IMR-90 (cell line): ENCODE data around the gene ANKRD55. TPM values are rescaled to one million over a fixed set of nuclear protein-coding genes. Genes with fewer than 3 reads are reported as not detected.

Source experiments
- ATAC-seq: fragments of 200-7000 bp; cut with Tn5 transposase; 2 replicates; pipeline ENCODE4 v1.9.1; 2020; ENCODE audit warnings: low read depth, mild to moderate bottlenecking, moderate library complexity
- BruUV-seq: library from RNA; stranded (reverse); fragments of 400-500 nt; replicated peaks from 2 replicates; lab custom pipeline; 2021; lab: Mats Ljungman, UMichigan
- CTCF ChIA-PET: fragments of 300-600 bp; formaldehyde crosslinking; extraction: SDS; loops from one replicate; lab custom pipeline; 2021; ENCODE audit warnings: antibody characterized with exemption; lab: Yijun Ruan, JAX
- POLR2A ChIA-PET: fragments of 300-600 bp; sonication (Branson Sonifier 250); formaldehyde crosslinking; loops from one replicate; lab custom pipeline; 2022; ENCODE audit warnings: antibody characterized with exemption; ENCODE audit not compliant: unreplicated experiment; lab: Charles Lee
- DNase-seq: peaks from one replicate; pipeline ENCODE4 v3.0.0; 2013
- H2AFZ ChIP-seq: replicated peaks from 2 replicates; pipeline ENCODE3; 2013; ENCODE audit warnings: low read length, mild to moderate bottlenecking; ENCODE audit not compliant: poor library complexity
- H2AK5ac ChIP-seq: 2 replicates; pipeline ENCODE4 v1.6.1; 2013; ENCODE audit warnings: low read depth, low read length, inconsistent platforms
- H2AK9ac ChIP-seq: replicated peaks from 2 replicates; pipeline ENCODE3; 2013; ENCODE audit warnings: mild to moderate bottlenecking, low read depth, low read length, moderate library complexity; ENCODE audit not compliant: poor library complexity
- H2BK120ac ChIP-seq: 2 replicates; pipeline ENCODE4 v1.6.1; 2013; ENCODE audit warnings: low read depth, low read length, inconsistent platforms
- H2BK15ac ChIP-seq: 3 replicates; pipeline ENCODE4 v1.6.1; 2013; ENCODE audit warnings: low read depth, low read length, inconsistent platforms
- H2BK20ac ChIP-seq: 2 replicates; pipeline ENCODE4 v1.6.1; 2013; ENCODE audit warnings: low read depth, mild to moderate bottlenecking, inconsistent platforms, low read length, moderate library complexity
- H2BK5ac ChIP-seq: 2 replicates; pipeline ENCODE4 v1.6.1; 2013; ENCODE audit warnings: mild to moderate bottlenecking, low read depth, low read length, inconsistent platforms; ENCODE audit not compliant: poor library complexity, severe bottlenecking
- H3K14ac ChIP-seq: replicated peaks from 2 replicates; pipeline ENCODE4 v1.6.1; 2013; ENCODE audit warnings: low read depth, low read length, inconsistent platforms
- H3K18ac ChIP-seq: 2 replicates; pipeline ENCODE4 v1.6.1; 2013; ENCODE audit warnings: low read depth, low read length, control low read depth
- H3K23ac ChIP-seq: 2 replicates; pipeline ENCODE4 v1.6.1; 2013; ENCODE audit warnings: low read depth, low read length, inconsistent platforms
- H3K27ac ChIP-seq: 2 replicates; pipeline ENCODE4 v1.5.1; 2013; ENCODE audit warnings: mild to moderate bottlenecking, control low read depth, low read length; ENCODE audit not compliant: insufficient read depth
- H3K27me3 ChIP-seq: 2 replicates; pipeline ENCODE4 v1.6.1; 2013; ENCODE audit warnings: low read length; ENCODE audit not compliant: control insufficient read depth, insufficient read depth
- H3K36me3 ChIP-seq: 2 replicates; pipeline ENCODE4 v1.6.1; 2013; ENCODE audit warnings: low read length, mixed read lengths; ENCODE audit not compliant: control insufficient read depth, insufficient read depth
- H3K4ac ChIP-seq: 2 replicates; pipeline ENCODE4 v1.6.1; 2013; ENCODE audit warnings: low read depth, low read length, inconsistent platforms
- H3K4me1 ChIP-seq: 2 replicates; pipeline ENCODE4 v1.6.1; 2013; ENCODE audit warnings: low read length, mixed read lengths; ENCODE audit not compliant: control insufficient read depth, insufficient read depth
- H3K4me2 ChIP-seq: 2 replicates; pipeline ENCODE4 v1.6.1; 2013; ENCODE audit warnings: low read depth, mild to moderate bottlenecking, control low read depth, low read length, moderate library complexity
- H3K4me3 ChIP-seq: 2 replicates; pipeline ENCODE4 v1.5.1; 2013; ENCODE audit warnings: low read depth, mild to moderate bottlenecking, control low read depth, low read length, moderate library complexity; ENCODE audit not compliant: insufficient read depth
- H3K56ac ChIP-seq: 2 replicates; pipeline ENCODE4 v1.6.1; 2013; ENCODE audit warnings: low read length, inconsistent platforms; ENCODE audit not compliant: insufficient read depth; ENCODE audit errors: extremely low read depth
- H3K79me1 ChIP-seq, 2 experiments: 2 replicates each; pipeline ENCODE4 v1.6.1; 2013; ENCODE audit warnings: low read length in 2 of 2, inconsistent platforms in 1 of 2, low read depth in 1 of 2
- H3K9ac ChIP-seq: 2 replicates; pipeline ENCODE4 v1.6.1; 2013; ENCODE audit warnings: low read depth, low read length, control low read depth
- H3K9me1 ChIP-seq: 2 replicates; pipeline ENCODE4 v1.6.1; 2013; ENCODE audit warnings: low read length, inconsistent platforms; ENCODE audit not compliant: insufficient read depth
- H3K9me3 ChIP-seq: 2 replicates; pipeline ENCODE4 v1.6.1; 2013; ENCODE audit warnings: low read length; ENCODE audit not compliant: control insufficient read depth, insufficient read depth
- H4K20me1 ChIP-seq: 2 replicates; pipeline ENCODE4 v1.6.1; 2013; ENCODE audit warnings: low read length, inconsistent platforms; ENCODE audit not compliant: insufficient read depth
- H4K5ac ChIP-seq: 2 replicates; pipeline ENCODE4 v1.6.1; 2013; ENCODE audit warnings: mild to moderate bottlenecking, low read depth, low read length, control low read depth
- H4K8ac ChIP-seq, 2 experiments: 2 replicates each; pipeline ENCODE4 v1.6.1; 2013; ENCODE audit warnings: low read depth in 2 of 2, low read length in 2 of 2, control low read depth in 1 of 2, inconsistent platforms in 1 of 2
- H4K91ac ChIP-seq: 2 replicates; pipeline ENCODE4 v1.6.1; 2013; ENCODE audit warnings: low read depth, low read length, inconsistent platforms; ENCODE audit not compliant: insufficient read depth
- CEBPB ChIP-seq: IDR thresholded peaks from 2 replicates; pipeline ENCODE4 v1.6.1; 2012; ENCODE audit warnings: low read depth, low read length, improper control_type of control experiment
- MAZ ChIP-seq: IDR thresholded peaks from 2 replicates; pipeline ENCODE4 v1.6.1; 2012; ENCODE audit warnings: low read depth, mild to moderate bottlenecking, low read length, improper control_type of control experiment, moderate library complexity, borderline replicate concordance
- RFX5 ChIP-seq: IDR thresholded peaks from 2 replicates; pipeline ENCODE4 v1.8.0; 2012; ENCODE audit warnings: low read depth, mild to moderate bottlenecking, low read length, moderate library complexity
- WGBS, 2 experiments: methylation state at CpG; one replicate each; pipeline versions ENCODE4 v1.1.5 to v1.1.7; 2013; ENCODE audit warnings: missing lambda C conversion rate in 2 of 2; ENCODE audit not compliant: insufficient read length in 1 of 2; ENCODE audit errors: extremely low coverage in 2 of 2; 5-methylcytosine and 5-hydroxymethylcytosine counted together
- dilution Hi-C: fragments of 300-500 bp; cut with HindIII; formaldehyde crosslinking; loops from one replicate; pipeline ENCODE4 v1.14.3; 2018; ENCODE audit warnings: low sequenced_read_pairs; ENCODE audit not compliant: unreplicated experiment
- in situ Hi-C: fragments of 300-500 bp; cut with MboI; formaldehyde crosslinking; loops from 3 replicates; pipeline ENCODE4 v1.14.3; 2019; ENCODE audit warnings: low sequenced_read_pairs, inconsistent platforms, mixed read lengths
- intact Hi-C: fragments of 100-400 bp; cut with micrococcal nuclease; formaldehyde crosslinking; loops from 2 replicates; pipeline ENCODE4 v1.10.0; 2022
- polyA plus RNA-seq, 3 experiments: library from polyadenylated mRNA; depleted of rRNA; stranded (reverse); fragments of >200 nt; gene quantifications; 2 replicates each; pipeline ENCODE4 v1.2.3, GENCODE V29; 2012; ENCODE audit warnings: low replicate concordance in 1 of 3
- total RNA-seq: library from RNA; depleted of rRNA; stranded (reverse); fragments of >200 nt; gene quantifications from 2 replicates; pipeline ENCODE4 v1.2.3, GENCODE V29; 2012
- TF ChIP-seq, protein P1 (sequence below): conservative IDR thresholded peaks from 2 replicates; pipeline ENCODE4 v1.5.1; 2012; ENCODE audit warnings: mild to moderate bottlenecking, low read depth, low read length, improper control_type of control experiment
- TF ChIP-seq, protein P2 (sequence below): fragments of 150-350 bp; IDR thresholded peaks from 2 replicates; pipeline ENCODE4 v1.6.1; 2017; ENCODE audit warnings: mild to moderate bottlenecking, antibody characterized with exemption, low read length, low read depth

Gene ANKRD55
- total and polyA plus RNA-seq, 2 of the 4 experiments (the other 2 are of a cell fraction), result not detected

GRCh38 chr5:56192246-56192645, 40.9 kb downstream of the ANKRD55 start:
- Histone ChIP-seq H3K27me3 (no peaks in the 10 kb centered on the region), H2BK120ac (0 out of 2 replicates have a peak overlapping the region, but pooled peaks have one; percentile 27), H4K91ac (no peak overlapping the region; the same call in 1 of the 2 replicates), H4K20me1 (no peaks in the 10 kb centered on the region), H4K5ac (no peak overlapping the region), H2AFZ (no peak overlapping the region), H3K9ac (no peak overlapping the region), H2AK9ac (no peak overlapping the region), H3K36me3 (no peaks in the 10 kb centered on the region), H3K4me3 (no peak overlapping the region), H3K56ac (no peak overlapping the region), H2AK5ac (no peak overlapping the region), H2BK15ac (no peak overlapping the region; the same call in 2 of the 3 replicates), H3K9me3 (peaks cover 2% of the 10 kb centered on the region; the same call in 1 of the 2 replicates), H2BK5ac (no peak overlapping the region), H3K23ac (no peak overlapping the region), H4K8ac (no peak overlapping the region), H3K18ac (no peak overlapping the region), H2BK20ac (peak overlapping the region; percentile 29; the same call in 1 of the 2 replicates), H3K79me1 (no peaks in the 10 kb centered on the region), H3K4me2 (no peak overlapping the region), H3K14ac (no peak overlapping the region), H3K27ac (no peak overlapping the region), H3K4me1 (peaks cover 2% of the 10 kb centered on the region; the same call in 1 of the 2 replicates), H3K4ac (no peak overlapping the region), H3K9me1 (no peaks in the 10 kb centered on the region)
- DNase-seq (no peak), ATAC-seq (no peak)
- dilution Hi-C loops, result no loop called here
- TF ChIP-seq, protein P1, sequence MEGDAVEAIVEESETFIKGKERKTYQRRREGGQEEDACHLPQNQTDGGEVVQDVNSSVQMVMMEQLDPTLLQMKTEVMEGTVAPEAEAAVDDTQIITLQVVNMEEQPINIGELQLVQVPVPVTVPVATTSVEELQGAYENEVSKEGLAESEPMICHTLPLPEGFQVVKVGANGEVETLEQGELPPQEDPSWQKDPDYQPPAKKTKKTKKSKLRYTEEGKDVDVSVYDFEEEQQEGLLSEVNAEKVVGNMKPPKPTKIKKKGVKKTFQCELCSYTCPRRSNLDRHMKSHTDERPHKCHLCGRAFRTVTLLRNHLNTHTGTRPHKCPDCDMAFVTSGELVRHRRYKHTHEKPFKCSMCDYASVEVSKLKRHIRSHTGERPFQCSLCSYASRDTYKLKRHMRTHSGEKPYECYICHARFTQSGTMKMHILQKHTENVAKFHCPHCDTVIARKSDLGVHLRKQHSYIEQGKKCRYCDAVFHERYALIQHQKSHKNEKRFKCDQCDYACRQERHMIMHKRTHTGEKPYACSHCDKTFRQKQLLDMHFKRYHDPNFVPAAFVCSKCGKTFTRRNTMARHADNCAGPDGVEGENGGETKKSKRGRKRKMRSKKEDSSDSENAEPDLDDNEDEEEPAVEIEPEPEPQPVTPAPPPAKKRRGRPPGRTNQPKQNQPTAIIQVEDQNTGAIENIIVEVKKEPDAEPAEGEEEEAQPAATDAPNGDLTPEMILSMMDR, result no peak
- TF ChIP-seq CEBPB (no peak), RFX5 (no peak), MAZ (no peak)
- TF ChIP-seq, protein P2, sequence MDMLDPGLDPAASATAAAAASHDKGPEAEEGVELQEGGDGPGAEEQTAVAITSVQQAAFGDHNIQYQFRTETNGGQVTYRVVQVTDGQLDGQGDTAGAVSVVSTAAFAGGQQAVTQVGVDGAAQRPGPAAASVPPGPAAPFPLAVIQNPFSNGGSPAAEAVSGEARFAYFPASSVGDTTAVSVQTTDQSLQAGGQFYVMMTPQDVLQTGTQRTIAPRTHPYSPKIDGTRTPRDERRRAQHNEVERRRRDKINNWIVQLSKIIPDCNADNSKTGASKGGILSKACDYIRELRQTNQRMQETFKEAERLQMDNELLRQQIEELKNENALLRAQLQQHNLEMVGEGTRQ, result no peak
- ChIA-PET POLR2A (no interaction called here), CTCF (no interaction called here)
- BruUV-seq, result no TSS peak
- WGBS, 2 experiments, result 97% methylated on average over 10 of the region's 16 CpGs; no CpG with 5 or more reads in 1 of the 2 experiments
- intact Hi-C loops, result loop anchor here (10.0 kb wide), 1 partner anchor 867 kb away; no protein-coding TSS in a partner anchor
- in situ Hi-C loops, result no loop called here
